CMK (cell line): ENCODE results near the gene JAM2.
"Not testable (repeated sequence)": the region's sequence is repeated elsewhere in the genome, so short reads cannot be mapped to it uniquely, and the experiment has no call there.

ENCODE experiments used
- DNase-seq: peaks from one replicate; pipeline ENCODE4 v3.0.0-alpha.2; 2010; ENCODE audit warnings: low read depth

The JAM2 gene

GRCh38 chr21:25646474-25646873 is 7.4 kb downstream of the JAM2 start:
- DNase-seq, result no peak

- no peak for DNase-seq
Measured at GRCh38 chr21:25647647-25648046, 8.6 kb downstream of the JAM2 start.

GRCh38 chr21:25649146-25649545 is 10.1 kb downstream of the JAM2 start:
- no peak for DNase-seq

GRCh38 chr21:25656412-25656811 is 17.4 kb downstream of the JAM2 start:
- no peak for DNase-seq

- DNase-seq, result no peak
Measured at GRCh38 chr21:25657140-25657539, 18.1 kb downstream of the JAM2 start.

- no peak for DNase-seq
Measured at GRCh38 chr21:25658427-25659035, 19.5 kb downstream of the JAM2 start.

GRCh38 chr21:25660233-25660632 is 21.2 kb downstream of the JAM2 start:
- no peak for DNase-seq

- DNase-seq, result no peak
Measured at GRCh38 chr21:25664491-25664931, 25.5 kb downstream of the JAM2 start.

GRCh38 chr21:25670726-25671125 is 31.7 kb downstream of the JAM2 start:
- no peak for DNase-seq

- no peak for DNase-seq
Measured at GRCh38 chr21:25676451-25676850, 37.4 kb downstream of the JAM2 start.

- no peak for DNase-seq
Measured at GRCh38 chr21:25682382-25682781, 43.3 kb downstream of the JAM2 start.

GRCh38 chr21:25687787-25688186 is 48.7 kb downstream of the JAM2 start:
- no peak for DNase-seq

GRCh38 chr21:25688275-25689155 is 49.5 kb downstream of the JAM2 start:
- peak; percentile 40 for DNase-seq

- DNase-seq, result no peak
Measured at GRCh38 chr21:25689226-25689625, 50.2 kb downstream of the JAM2 start.

- DNase-seq, result no peak
Measured at GRCh38 chr21:25691976-25692375, 52.9 kb downstream of the JAM2 start.

- DNase-seq, result not testable (repeated sequence)
Measured at GRCh38 chr21:25695461-25695860, 56.4 kb downstream of the JAM2 start.

GRCh38 chr21:25700741-25701140 is 61.7 kb downstream of the JAM2 start:
- no peak for DNase-seq

- no peak for DNase-seq
Measured at GRCh38 chr21:25701529-25701928, 62.5 kb downstream of the JAM2 start.

- peak; percentile 45 for DNase-seq
Measured at GRCh38 chr21:25708467-25709065, 69.5 kb downstream of the JAM2 start.

GRCh38 chr21:25709684-25710265 is 70.7 kb downstream of the JAM2 start:
- no peak for DNase-seq

- DNase-seq, result no peak
Measured at GRCh38 chr21:25710550-25710949, 71.5 kb downstream of the JAM2 start.

- DNase-seq, result not testable (repeated sequence)
Measured at GRCh38 chr21:25714066-25714465, 75.0 kb downstream of the JAM2 start.
